Neutrophil (primary cell): ENCODE measurements around the gene GOLGA3.
A peak's percentile ranks its signal among the peaks of the same experiment; 100 is the strongest.
"Not testable (repeated sequence)": the region's sequence is repeated elsewhere in the genome, so short reads cannot be mapped to it uniquely, and the experiment has no call there.

Experiments used
- H3K27ac ChIP-seq: fragments of 200-600 bp; sonication (generic); 2 replicates; pipeline ENCODE4 v1.5.1; 2016; ENCODE audit warnings: mild to moderate bottlenecking, moderate library complexity
- H3K27me3 ChIP-seq: fragments of 200-600 bp; sonication (generic); 2 replicates; pipeline ENCODE4 v1.6.0; 2016; ENCODE audit warnings: mild to moderate bottlenecking
- H3K36me3 ChIP-seq: fragments of 200-600 bp; sonication (generic); 2 replicates; pipeline ENCODE4 v1.5.1; 2017
- H3K4me1 ChIP-seq, 2 experiments: fragments of 200-600 bp in 1 of 2; sonication (generic) in 1 of 2; 1 replicate in 1 of 2; 2 replicates in 1 of 2; pipeline versions ENCODE4 v1.5.1 to v1.6.1; 2013 to 2016; ENCODE audit warnings: low read depth in 1 of 2, low read length in 1 of 2, mild to moderate bottlenecking in 1 of 2, moderate library complexity in 1 of 2; ENCODE audit not compliant: control insufficient read depth in 1 of 2, insufficient read depth in 1 of 2
- H3K4me3 ChIP-seq, 2 experiments: fragments of 200-600 bp in 1 of 2; sonication (generic) in 1 of 2; 1 replicate in 1 of 2; 2 replicates in 1 of 2; pipeline ENCODE4 v1.5.1; 2013 to 2016; ENCODE audit warnings: low read depth in 1 of 2, low read length in 1 of 2, mild to moderate bottlenecking in 1 of 2, moderate library complexity in 1 of 2
- H3K9me3 ChIP-seq: fragments of 200-600 bp; sonication (generic); 2 replicates; pipeline ENCODE4 v1.5.1; 2016
- TF ChIP-seq, protein P1 (sequence below): fragments of 200-600 bp; sonication (generic); IDR thresholded peaks from 2 replicates; pipeline ENCODE4 v1.5.1; 2016; ENCODE audit warnings: antibody characterized with exemption

GOLGA3 gene, protein sequence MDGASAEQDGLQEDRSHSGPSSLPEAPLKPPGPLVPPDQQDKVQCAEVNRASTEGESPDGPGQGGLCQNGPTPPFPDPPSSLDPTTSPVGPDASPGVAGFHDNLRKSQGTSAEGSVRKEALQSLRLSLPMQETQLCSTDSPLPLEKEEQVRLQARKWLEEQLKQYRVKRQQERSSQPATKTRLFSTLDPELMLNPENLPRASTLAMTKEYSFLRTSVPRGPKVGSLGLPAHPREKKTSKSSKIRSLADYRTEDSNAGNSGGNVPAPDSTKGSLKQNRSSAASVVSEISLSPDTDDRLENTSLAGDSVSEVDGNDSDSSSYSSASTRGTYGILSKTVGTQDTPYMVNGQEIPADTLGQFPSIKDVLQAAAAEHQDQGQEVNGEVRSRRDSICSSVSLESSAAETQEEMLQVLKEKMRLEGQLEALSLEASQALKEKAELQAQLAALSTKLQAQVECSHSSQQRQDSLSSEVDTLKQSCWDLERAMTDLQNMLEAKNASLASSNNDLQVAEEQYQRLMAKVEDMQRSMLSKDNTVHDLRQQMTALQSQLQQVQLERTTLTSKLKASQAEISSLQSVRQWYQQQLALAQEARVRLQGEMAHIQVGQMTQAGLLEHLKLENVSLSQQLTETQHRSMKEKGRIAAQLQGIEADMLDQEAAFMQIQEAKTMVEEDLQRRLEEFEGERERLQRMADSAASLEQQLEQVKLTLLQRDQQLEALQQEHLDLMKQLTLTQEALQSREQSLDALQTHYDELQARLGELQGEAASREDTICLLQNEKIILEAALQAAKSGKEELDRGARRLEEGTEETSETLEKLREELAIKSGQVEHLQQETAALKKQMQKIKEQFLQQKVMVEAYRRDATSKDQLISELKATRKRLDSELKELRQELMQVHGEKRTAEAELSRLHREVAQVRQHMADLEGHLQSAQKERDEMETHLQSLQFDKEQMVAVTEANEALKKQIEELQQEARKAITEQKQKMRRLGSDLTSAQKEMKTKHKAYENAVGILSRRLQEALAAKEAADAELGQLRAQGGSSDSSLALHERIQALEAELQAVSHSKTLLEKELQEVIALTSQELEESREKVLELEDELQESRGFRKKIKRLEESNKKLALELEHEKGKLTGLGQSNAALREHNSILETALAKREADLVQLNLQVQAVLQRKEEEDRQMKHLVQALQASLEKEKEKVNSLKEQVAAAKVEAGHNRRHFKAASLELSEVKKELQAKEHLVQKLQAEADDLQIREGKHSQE (N-terminal part only)

DNA sequence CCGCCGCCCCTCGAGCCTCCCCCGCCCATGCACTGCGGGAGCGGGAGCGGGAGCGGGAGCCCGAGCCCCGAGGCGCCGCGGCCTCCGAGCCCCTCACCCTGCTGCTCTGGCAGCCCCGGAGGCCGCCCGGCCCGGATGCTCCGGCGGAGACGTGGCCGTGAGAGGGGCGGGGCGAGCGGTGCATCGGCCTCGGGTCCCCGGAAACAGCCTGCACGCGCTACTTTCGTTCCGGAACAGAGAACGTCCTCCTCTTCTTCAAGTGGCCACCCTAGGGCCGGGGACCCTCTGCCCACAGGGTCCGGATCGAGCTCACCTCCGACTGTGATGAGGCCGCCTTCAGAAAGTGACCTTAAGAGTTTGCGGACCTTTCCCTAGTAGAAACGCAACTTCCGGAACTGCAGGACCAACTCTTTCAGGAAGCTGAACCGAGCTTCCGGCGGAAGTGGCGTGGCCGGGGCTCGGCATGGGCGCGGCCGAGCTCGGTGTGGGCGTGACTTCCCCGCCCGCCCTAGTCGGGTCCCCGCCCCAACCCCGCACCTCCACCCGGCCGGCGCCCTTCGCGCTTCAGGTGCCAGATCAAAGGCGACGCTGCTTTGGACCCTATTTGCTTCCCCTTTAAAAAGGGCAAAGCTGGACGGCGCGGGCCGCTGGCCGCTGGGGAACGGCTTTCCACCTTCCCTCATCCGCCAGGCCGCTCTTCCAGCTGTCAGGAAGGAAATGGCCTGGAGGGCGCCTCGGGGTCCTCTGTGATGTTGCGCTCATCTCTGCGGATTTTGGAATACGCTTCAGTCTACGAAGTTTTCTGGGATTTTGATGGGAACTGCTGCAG lies at the start of gene GOLGA3:
GOLGA3 (minus strand) TSS at position 164 of the 829 bp plus-strand sequence. CDS start 6,741 bp downstream, outside the sequence.
- TF ChIP-seq, protein P1, sequence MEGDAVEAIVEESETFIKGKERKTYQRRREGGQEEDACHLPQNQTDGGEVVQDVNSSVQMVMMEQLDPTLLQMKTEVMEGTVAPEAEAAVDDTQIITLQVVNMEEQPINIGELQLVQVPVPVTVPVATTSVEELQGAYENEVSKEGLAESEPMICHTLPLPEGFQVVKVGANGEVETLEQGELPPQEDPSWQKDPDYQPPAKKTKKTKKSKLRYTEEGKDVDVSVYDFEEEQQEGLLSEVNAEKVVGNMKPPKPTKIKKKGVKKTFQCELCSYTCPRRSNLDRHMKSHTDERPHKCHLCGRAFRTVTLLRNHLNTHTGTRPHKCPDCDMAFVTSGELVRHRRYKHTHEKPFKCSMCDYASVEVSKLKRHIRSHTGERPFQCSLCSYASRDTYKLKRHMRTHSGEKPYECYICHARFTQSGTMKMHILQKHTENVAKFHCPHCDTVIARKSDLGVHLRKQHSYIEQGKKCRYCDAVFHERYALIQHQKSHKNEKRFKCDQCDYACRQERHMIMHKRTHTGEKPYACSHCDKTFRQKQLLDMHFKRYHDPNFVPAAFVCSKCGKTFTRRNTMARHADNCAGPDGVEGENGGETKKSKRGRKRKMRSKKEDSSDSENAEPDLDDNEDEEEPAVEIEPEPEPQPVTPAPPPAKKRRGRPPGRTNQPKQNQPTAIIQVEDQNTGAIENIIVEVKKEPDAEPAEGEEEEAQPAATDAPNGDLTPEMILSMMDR = no peak
- no peaks in the 10 kb centered on the region for H3K27me3 ChIP-seq
- no peaks in the 10 kb centered on the region for H3K9me3 ChIP-seq
- H3K4me1 ChIP-seq = peaks cover 13 to 16% of the 10 kb centered on the region in 2 experiments
- H3K27ac ChIP-seq = peak within 1 kb of the TSS; percentile 98
- H3K4me3 ChIP-seq = peak within 1 kb of the TSS; percentile 81 to 82
- peaks cover 36% of the 10 kb centered on the region for H3K36me3 ChIP-seq

DNA sequence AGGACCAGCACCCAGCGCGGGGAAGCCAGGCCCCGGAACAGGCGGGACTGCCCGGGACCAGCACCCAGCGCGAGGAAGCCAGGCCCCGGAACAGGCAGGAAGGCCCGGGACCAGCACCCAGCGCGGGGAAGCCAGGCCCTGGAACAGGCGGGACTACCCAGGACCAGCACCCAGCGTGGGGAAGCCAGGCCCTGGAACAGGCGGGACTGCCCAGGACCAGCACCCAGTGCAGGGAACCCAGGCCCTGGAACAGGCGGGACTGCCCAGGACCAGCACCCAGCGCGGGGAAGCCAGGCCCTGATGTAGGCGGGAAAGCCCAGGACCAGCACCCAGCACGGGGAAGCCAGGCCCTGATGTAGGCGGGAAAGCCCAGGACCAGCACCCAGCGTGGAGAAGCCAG lies 46.0 kb upstream of the GOLGA3 start:
- H3K4me1 ChIP-seq, H3K4me3 ChIP-seq, H3K27ac ChIP-seq, H3K9me3 ChIP-seq, H3K27me3 ChIP-seq: not testable (repeated sequence)
- peaks cover 89% of the 10 kb centered on the region for H3K36me3 ChIP-seq

- Histone ChIP-seq H3K27me3 (no peaks in the 10 kb centered on the region), H3K4me3 (no peak overlapping the region), H3K36me3 (peaks cover 90% of the 10 kb centered on the region), H3K27ac (no peak overlapping the region), H3K9me3 (peaks cover 4% of the 10 kb centered on the region), H3K4me1 (no peaks in the 10 kb centered on the region)
- TF ChIP-seq, protein P1 = no peak
Observed at GRCh38 chr12:132874175-132874574, 45.5 kb upstream of the GOLGA3 start.

DNA sequence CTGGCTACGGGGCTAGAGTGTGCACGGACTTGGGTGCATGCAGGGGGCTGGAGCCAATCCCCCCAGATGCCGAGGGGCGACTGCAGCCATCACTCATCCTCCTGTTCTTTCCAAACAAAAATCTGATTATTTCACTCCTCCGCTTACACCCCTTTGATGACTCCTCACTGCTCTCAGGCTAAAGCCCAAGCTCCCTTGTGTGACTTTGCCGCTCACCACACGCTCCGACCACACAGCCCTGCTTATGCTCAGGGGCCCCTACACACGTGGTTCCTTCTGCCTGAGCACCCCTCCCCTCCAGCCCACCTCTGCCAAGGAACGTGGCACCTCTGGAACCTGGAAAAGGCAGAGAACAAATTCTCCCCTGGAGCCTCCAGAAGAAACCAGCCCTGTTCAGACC lies 45.1 kb upstream of the GOLGA3 start:
- Histone ChIP-seq H3K27me3 (no peaks in the 10 kb centered on the region), H3K4me1 (no peaks in the 10 kb centered on the region), H3K4me3 (no peak overlapping the region), H3K9me3 (peaks cover 4% of the 10 kb centered on the region), H3K27ac (no peak overlapping the region), H3K36me3 (peaks cover 95% of the 10 kb centered on the region)
- TF ChIP-seq, protein P1 = no peak

DNA sequence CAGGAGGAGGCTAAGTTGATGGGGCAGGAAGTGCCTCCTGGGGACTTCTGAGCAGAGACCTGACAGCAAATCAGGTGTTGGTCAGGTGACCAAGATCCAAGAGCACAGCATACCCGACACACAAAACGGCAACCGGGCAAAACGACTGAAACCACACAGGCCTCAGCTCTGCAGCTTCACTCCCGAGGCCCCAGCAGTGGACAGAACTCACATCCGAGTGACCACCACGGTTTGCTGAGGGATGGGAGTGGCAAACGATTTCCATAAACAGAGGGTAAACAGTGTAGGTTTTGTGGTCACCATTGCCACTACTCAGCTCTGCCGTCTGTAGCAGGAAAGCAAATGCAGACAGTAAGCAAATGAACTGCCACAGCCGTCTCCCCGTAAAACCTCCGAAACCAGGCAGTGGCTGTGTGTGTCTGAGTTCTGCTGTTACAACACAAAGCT lies 44.3 kb upstream of the GOLGA3 start:
- Histone ChIP-seq H3K4me1 (no peaks in the 10 kb centered on the region), H3K4me3 (no peak overlapping the region), H3K27ac (no peak overlapping the region), H3K27me3 (no peaks in the 10 kb centered on the region), H3K9me3 (peaks cover 4% of the 10 kb centered on the region), H3K36me3 (peaks cover 100% of the 10 kb centered on the region)
- TF ChIP-seq, protein P1 = no peak
